Erythroblast (primary cell): ENCODE results near the gene PALLD.
"Not testable (repeated sequence)": the region's sequence is repeated elsewhere in the genome, so short reads cannot be mapped to it uniquely, and the experiment has no call there.

Experiments
- DNase-seq, 2 experiments: peaks; one replicate each; lab custom pipeline; 2025; lab: John Stamatoyannopoulos, UW
- GATA1 ChIP-seq: IDR thresholded peaks from 2 replicates; pipeline ENCODE4 v1.6.1; 2011; ENCODE audit warnings: low read depth, mild to moderate bottlenecking, control low read depth, low read length, moderate library complexity
- POLR2A ChIP-seq: IDR thresholded peaks from 2 replicates; pipeline ENCODE4 v1.6.1; 2011; ENCODE audit warnings: mild to moderate bottlenecking, low read length

The PALLD gene

DNA sequence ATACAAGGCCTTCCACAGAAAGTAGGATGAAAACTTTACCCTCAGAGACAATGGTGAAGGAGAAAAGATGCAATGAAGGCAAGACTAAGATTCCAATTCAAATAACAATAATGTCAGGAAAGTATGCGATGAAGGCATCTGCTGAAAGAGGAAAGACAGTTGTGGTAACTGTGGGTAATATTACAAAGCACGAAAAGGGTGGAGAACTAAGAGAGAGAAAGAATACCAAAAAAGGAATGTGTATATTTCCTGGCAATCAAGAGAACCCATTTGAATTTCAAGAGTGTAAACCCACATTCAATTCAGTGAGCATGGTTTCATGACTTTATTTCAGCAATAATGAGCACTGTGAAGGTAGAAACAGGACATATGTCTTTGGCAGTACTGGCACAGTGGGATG lies 225.5 kb downstream of the PALLD start:
- DNase-seq, result no peak
- TF ChIP-seq POLR2A (no peak), GATA1 (no peak)

DNA sequence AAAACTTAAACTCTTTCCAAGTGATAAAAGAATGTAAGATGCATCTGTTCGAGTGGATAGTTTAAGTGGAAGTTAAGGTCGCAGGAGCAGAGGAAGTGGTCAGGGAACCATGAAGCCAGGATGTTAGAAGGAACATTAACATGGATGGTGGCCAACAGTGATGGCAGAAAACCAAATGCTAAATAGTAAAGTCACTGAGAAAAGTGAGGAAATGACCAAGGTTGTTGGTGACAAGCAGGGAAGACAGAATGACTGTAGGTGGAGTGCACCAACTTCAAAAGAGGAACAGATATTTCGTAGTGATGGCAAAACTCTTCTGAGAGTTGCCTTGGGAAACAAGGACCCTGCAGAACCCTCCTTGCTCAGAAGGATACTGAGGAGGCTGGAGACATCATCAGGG lies 226.2 kb downstream of the PALLD start:
- DNase-seq, result no peak
- TF ChIP-seq GATA1 (no peak), POLR2A (no peak)

DNA sequence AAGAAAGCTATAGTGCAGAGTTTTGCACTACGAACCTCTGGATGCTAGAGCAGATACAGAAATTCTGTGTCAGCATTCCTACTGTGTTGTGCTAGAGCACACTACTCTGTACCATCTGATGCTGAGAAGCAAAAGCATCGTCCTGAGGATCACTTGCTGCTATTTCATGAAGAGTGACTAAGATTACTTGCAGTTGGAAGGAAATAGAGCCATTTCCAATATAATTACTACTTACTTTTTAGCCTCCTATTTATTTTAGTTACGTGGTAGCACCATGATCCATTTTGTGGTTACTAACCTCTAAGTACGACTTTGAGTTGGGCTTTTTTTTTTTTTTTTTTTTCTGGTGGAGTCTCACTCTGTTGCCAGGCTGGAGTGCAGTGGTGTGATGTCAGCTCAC lies 226.7 kb downstream of the PALLD start:
- TF ChIP-seq POLR2A, result no peak
- no peak for TF ChIP-seq GATA1

DNA sequence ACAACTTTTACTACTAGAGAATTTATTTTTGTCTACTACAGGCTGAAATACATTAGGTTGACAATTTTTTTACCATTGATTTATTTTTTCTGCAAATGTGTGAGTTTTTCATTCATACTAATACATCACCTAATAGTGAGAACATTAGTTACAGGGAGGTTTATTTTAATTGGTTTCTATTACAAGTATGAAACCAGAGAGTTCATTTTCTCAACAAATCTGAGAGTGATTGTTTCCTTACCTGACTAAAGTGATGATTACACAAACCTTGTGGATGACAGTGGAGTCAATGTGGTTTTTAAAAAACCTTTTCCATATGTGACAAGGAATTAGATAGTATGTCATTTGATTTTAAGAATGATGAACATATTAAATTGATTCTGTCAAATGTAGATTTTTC lies 227.4 kb downstream of the PALLD start:
- TF ChIP-seq GATA1, result no peak
- no peak for TF ChIP-seq POLR2A
- DNase-seq, result no peak

More for the DNA sequence above, 226.7 kb downstream of the PALLD start:
- no peak for DNase-seq

DNA sequence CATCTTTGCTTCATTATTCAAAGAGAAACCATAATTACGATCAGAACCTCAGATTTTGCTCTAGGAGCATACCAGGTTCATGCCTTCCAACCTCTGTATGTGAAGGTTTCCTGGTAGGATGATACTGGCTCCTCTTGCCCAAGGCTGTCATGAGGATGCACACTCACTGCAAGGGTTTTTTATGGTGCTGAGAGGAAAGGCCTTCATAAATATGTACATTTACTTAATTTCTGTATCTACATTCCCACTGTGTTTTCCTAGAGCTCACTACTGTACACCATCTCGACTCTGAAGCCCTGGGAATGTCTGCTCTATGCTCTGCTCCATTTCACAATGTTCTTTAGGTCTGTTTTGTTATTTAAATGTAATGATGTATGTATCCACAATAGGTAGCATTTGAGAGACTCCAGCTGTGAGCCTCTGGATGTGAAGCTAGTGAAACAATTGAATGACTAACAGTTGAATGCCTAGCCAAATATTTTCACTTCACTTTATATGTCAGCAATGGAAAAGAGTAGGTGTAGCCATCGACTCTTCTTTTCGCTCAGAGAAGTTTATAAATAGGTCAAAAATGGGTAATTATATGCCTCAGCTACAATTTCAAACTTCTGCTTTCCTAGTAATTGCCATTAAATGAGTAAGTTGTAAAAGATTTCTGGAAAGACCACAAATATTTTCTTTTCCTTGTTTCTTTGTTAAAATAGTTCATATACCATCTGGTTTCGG lies 228.0 kb downstream of the PALLD start:
- no peak for TF ChIP-seq POLR2A
- TF ChIP-seq GATA1, result no peak
- DNase-seq, result no peak

DNA sequence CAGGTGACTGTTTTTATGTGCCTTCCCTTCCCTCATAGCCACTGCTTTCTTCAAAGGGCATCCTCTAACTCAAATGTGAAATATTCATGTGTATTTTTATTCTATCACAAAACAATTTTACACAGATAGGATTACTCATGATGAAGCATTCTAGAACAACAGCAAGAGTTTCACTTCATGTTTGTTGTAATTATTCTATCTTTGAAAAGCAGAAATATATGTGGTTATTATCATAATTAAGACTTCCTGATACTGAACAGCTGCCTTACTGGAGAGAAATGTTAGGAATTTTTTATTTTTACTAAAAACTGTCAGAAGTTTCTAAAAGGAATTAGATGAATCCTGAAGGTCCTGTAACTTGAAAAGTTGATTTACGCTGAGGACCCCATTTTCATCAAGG lies 229.1 kb downstream of the PALLD start:
- DNase-seq, result no peak
- TF ChIP-seq GATA1 (no peak), POLR2A (no peak)

DNA sequence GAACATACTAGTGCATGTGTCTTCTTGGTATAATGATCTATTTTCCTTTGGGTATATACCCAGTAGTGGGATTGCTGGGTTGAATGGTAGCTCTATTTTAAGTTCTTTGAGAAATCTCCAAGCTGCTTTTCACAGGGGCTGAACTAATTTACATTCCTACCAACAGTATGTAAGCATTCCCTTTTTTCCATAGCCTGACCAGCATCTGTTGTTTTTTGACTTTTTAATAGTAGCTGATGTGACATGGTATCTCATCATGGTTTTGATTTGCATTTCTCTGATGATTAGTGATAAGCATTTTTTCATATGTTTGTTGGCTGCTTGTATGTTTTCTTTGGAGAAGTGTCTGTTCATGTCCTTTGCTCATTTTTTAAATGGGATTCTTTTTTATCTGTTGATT lies 230.3 kb downstream of the PALLD start:
- not testable (repeated sequence) for DNase-seq

DNA sequence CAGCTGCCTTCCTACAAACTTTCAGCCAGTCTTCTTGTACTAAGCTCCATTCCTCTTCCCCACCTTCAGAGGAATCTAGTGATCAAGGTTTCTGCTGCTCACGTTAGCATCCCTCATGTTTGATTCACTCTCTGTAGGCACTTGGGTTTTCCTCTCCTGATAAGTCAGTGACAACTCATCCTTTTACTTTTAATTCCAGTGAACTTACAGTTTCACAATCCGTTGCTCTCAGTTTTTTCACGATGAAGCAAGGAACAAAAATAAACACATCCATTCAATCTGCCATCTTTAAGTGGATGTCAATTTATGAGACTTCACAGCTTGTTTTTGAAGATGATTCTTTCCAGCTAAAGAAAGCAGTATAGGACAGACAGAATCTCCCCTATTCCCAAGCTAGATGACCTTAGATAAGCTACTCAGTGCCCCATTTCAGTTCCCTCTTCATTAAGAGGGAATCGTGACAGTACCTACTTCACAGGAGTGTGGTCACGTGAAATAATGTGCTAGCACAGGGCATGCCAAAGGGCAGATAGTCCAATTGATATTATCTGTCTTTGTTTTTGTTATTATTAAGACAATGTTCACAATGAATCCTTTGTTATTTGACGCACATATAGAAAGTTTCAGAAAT lies 234.3 kb downstream of the PALLD start:
- no peak for DNase-seq
- no peak for TF ChIP-seq GATA1
- TF ChIP-seq POLR2A, result no peak

DNA sequence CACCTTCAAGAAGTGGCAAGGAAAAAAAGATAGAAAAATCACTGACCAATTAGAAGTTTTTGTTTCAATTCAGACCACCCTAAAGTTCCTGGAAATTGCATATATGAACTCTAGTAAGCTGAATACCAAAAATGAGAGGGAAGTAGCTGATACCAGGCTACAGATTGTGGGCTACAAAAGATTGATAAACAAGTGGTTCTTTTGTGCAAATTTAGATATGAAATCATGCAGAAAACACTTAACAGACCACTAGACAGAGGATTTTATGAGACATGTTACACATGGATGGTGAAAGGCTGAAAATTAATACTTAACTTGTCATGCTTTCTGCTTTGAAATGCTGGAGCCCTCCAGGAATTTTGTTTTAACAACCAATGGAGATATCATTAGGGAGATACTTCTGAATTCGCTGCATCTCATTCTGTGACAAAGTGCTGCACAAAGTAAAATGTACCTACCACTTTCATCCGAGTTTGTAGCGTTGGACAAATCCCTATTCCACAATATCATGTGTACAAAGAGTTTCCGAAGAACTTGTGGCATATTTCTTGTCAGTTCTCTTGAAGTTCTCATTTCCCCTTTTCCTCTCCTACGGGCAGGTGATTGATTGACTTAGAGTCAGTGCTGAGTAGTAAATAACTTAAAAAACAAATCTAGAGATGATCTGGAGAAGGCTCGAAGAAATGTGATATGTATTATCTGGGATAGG lies 235.0 kb downstream of the PALLD start:
- no peak for TF ChIP-seq GATA1
- DNase-seq, result no peak

DNA sequence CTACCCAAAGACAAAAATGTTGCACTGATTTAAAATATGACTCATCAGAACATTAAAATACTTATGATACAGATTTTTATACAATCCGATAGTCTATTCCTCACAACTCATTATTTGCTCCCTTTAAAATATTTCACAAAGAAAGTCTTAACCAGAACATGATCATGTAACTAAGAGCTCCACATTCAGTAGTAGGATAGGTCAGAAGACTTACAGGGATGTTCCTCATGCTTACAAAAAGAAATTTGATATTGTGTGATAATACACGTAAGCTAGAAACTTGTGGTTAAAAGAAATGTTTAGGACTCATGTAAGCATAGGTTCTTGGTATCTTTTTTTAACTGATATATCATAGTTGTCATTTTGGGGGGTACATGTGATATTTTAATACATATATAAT lies 235.9 kb downstream of the PALLD start:
- TF ChIP-seq GATA1 (no peak), POLR2A (no peak)
- DNase-seq, result no peak

DNA sequence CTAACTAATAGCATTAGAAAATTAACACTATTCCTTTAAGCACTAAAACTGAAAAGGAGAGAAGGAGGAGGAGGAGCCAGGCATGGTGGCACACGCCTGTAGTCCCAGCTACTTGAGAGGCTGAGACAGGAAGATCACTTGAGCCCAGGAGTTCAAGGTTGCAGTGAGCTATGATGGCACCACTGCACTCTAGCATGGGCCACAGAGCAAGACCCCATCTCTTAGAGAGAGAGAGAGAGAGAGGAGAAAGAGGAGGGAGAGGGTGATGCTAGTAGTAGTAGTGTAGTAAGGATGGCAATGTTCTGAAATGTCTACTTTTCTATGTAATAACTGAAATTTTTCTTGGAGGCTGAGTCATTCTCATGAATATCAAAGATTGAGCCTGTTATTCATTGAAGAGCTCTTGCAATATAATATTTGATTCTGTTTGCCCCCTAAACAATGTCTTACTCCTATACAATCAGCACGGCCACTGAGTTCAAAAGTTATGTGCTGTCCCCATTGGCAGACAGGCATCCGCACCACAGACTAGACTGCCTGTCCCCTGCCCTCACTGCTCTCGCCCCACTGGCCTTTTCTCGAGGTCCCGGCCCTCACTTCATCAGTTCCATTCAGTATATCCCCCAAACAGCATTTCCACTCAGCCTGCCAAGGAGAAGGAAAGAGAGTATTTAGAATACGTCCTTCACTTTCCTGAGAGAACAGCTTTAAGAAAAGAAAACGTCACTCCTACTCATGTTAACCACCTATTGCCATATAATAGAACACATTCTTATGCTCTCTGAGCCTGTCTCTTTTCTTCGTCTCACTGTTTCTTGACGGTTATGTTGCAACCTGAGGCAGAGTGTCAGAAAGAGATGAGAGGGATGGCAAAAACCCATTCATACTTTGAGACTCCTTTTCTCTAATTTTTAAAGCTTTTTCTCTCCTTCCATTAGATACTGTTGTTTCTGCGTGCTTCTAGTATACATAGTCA lies 238.1 kb downstream of the PALLD start:
- no peak for TF ChIP-seq POLR2A
- TF ChIP-seq GATA1, result no peak
- no peak for DNase-seq

DNA sequence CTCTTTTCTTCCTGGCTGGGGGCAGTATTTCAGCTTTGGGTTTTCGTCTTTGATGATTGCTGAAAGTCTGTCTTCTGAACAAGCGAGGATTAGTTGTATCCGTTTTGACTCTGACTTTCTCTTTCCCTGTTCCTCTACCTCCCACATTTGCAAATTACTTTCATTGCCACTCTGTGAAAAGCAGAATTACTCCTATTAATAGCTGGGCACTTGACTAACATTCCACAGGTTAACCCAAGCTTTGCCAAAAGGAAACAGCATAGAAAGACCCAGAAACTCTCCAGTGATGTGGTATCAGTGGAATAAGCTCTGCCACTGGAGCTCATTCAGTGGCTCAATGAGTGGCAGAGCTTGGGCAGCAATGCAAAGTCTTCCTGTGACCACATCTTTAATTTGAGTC lies 238.9 kb downstream of the PALLD start:
- DNase-seq, result no peak

More for the DNA sequence above, 238.9 kb downstream of the PALLD start:
- TF ChIP-seq POLR2A, result no peak
- no peak for TF ChIP-seq GATA1
